ENCODE results near the gene ADGRV1.

ADGRV1 gene

DNA sequence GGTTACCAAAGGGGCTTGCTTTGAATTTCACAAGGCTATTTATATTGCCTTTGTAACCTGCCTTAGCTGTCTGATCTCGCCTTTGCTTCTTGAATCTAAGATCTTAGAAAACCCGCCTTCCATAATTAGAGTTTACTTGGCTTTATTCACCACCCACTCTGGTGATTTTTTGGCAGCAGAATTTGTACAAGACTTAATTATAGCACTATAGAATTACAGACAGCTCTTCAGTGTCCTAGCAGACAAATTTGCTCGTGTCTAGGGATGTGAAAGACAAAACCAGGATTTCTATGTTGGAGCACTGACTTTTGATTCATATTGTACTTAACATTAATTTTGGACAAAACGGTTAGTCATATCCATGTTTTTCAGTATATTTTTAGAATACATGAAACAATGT, 306.6 kb downstream of the ADGRV1 start:
- Mint-ChIP-seq H3K4me1 (no peaks in the 10 kb centered on the region), H3K9me3 (no peaks in the 10 kb centered on the region)

DNA sequence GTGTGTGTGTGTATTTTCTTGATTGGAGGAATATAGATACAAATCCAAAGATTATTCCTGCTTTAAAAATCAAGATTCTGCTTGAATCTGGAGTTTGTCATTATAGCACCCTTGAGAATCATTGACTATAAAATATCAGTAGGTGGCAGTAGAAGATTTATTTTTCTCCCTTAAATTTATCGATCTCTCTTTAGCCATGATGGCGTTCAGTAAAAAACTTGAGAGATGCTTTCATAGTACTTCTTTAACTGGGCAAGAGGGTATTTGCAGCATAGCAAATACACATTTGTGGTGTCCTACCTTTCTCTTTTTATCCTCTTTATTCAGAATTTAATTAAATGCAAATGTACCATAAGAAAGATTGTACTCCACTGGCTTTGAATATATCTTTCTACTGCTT, 307.7 kb downstream of the ADGRV1 start:
- DNase-seq (ENCODE audit: low spot score in 2 of 2) (no peak), ATAC-seq (replicated peaks; ENCODE audit: extremely low read depth, poor library complexity, severe bottlenecking) (peak; percentile 46)
- Mint-ChIP-seq H3K36me3 (ENCODE audit: insufficient read depth) (no peaks in the 10 kb centered on the region), H3K27me3 (peaks cover 26% of the 10 kb centered on the region), H3K4me3 (no peak overlapping the region), H3K4me1 (no peaks in the 10 kb centered on the region), H3K27ac (ENCODE audit: low read depth) (no peak overlapping the region), H3K9me3 (no peaks in the 10 kb centered on the region)

More for the DNA sequence above, 306.6 kb downstream of the ADGRV1 start:
- no peaks in the 10 kb centered on the region for H3K36me3 Mint-ChIP-seq (ENCODE audit: insufficient read depth)
- H3K27ac Mint-ChIP-seq (ENCODE audit: low read depth), result no peak overlapping the region
- H3K27me3 Mint-ChIP-seq, result peaks cover 20% of the 10 kb centered on the region
- ATAC-seq (replicated peaks; ENCODE audit: extremely low read depth, poor library complexity, severe bottlenecking), result no peak
- DNase-seq (ENCODE audit: low spot score in 2 of 2), result no peak
- H3K4me3 Mint-ChIP-seq, result no peak overlapping the region

DNA sequence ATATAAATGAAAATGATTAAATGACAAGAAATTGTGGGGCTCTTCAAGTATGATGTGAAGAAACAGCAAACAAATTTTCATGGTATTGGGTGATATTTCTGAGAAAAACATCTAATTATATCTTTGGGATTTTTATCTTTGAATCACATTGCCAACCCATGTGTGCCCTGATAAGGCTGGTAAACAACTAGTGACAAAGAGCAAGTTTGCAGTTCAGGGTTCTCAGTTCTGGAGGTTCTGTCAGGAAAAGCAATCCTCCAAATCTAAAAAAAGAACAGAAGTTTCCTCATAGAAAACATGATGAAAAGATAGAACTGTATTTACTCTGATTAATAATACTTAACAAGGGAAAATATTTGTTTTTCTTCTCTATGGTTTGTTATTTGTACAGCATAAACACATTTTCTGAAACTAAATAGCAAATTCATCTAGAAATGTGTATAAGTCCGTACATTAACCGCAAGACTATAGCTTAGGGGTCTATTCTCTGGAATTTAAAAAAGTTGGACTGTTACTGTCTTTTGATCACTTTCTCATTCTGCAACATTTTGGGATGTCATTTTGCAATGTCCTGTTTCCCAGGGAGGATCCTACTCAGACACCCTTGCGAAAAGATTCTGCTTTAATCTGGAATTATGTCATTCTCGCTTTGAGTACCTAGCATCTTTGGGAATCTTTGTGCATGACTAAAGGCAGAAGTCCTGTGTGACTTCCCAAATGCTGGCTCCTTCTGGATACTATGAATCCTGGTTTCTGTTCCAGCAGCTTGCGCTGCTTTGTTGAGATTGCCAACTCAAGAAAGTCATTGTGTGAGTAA, 308.5 kb downstream of the ADGRV1 start:
- peaks cover 33% of the 10 kb centered on the region for H3K27me3 Mint-ChIP-seq
- H3K4me1 Mint-ChIP-seq, result no peaks in the 10 kb centered on the region
- no peaks in the 10 kb centered on the region for H3K9me3 Mint-ChIP-seq
- no peak overlapping the region for H3K27ac Mint-ChIP-seq (ENCODE audit: low read depth)
- no peaks in the 10 kb centered on the region for H3K36me3 Mint-ChIP-seq (ENCODE audit: insufficient read depth)
- DNase-seq (ENCODE audit: low spot score in 2 of 2) (no peak), ATAC-seq (replicated peaks; ENCODE audit: extremely low read depth, poor library complexity, severe bottlenecking) (no peak)
- no peak overlapping the region for H3K4me3 Mint-ChIP-seq

DNA sequence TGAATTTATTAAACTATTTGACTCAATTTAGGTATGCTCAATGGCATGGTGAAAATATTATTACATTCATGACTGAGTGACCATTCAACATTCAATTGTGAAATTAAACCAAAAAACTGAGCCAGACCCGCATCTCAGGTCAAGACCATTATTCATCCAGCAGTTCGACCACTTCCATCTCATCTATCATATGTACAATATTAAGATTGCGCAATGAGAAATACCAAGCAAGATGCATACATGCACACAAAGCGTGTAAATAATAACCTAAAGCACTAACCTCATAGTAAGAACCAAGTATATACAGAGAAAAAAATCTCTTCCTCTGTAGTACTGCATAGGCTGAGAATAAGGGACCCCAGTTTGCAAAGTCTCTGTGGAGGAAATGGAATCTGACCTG, 310.2 kb downstream of the ADGRV1 start:
- DNase-seq (ENCODE audit: low spot score in 2 of 2) (no peak), ATAC-seq (replicated peaks; ENCODE audit: extremely low read depth, poor library complexity, severe bottlenecking) (no peak)
- H3K27me3 Mint-ChIP-seq, result peaks cover 38% of the 10 kb centered on the region
- peaks cover 2% of the 10 kb centered on the region for H3K4me1 Mint-ChIP-seq
- H3K36me3 Mint-ChIP-seq (ENCODE audit: insufficient read depth), result no peaks in the 10 kb centered on the region
- no peak overlapping the region for H3K27ac Mint-ChIP-seq (ENCODE audit: low read depth)
- no peaks in the 10 kb centered on the region for H3K9me3 Mint-ChIP-seq
- H3K4me3 Mint-ChIP-seq, result no peak overlapping the region

DNA sequence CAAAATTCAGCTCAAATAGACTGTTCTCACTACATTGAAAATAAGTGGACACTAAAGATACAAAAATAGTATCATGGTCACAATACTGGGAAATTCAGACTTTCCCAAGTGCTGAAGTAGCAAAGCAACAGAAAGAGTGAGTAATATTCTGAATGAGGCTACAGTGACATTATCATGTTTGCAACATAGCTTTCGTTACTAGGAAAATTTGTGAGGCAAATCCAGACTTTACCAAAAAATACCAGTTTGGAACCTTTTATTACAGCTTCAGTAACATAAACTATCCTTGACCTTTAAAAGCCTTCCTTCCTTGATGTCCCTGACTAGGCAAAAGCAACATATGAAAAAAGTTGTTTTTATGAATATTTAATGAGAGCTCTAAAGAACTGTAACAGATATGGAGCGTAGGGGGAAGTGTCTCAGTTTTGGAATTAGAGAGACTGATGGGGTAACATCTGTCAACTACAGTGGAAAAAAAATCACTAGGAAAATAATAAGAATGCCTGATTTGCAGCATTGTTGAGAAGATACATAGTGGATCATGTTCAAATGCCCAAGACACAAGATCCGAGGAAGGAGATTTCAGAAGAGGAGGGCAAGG, 312.9 kb downstream of the ADGRV1 start:
- Mint-ChIP-seq H3K36me3 (ENCODE audit: insufficient read depth) (no peaks in the 10 kb centered on the region), H3K27ac (ENCODE audit: low read depth) (no peak overlapping the region), H3K4me1 (peaks cover 5% of the 10 kb centered on the region), H3K27me3 (peaks cover 60% of the 10 kb centered on the region), H3K9me3 (no peaks in the 10 kb centered on the region), H3K4me3 (no peak overlapping the region)
- DNase-seq (ENCODE audit: low spot score in 2 of 2) (no peak), ATAC-seq (replicated peaks; ENCODE audit: extremely low read depth, poor library complexity, severe bottlenecking) (no peak)

DNA sequence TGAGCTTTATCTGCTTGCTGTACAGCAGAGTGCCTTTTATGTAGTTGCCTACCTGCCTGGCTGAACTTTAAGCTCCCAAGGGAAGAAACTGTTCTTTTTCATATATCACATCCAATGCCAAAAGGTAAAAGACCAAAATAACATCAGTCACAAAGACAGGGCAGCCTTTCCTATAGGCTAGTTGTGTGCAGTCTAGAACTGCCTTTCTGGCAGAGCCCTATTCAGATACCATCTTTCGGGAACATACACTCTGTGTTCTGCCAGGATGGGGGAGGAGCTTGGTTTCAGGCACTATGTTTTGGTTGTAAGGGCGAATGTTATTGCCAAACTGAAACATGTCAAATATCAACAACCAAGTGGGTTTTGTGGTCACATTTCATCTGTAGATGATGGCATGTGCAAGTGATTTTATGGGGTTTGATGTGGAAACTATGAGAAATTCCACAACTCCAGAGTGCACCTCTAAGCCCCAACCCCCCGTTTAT, 314.5 kb downstream of the ADGRV1 start:
- Mint-ChIP-seq H3K9me3 (no peaks in the 10 kb centered on the region), H3K4me1 (peaks cover 5% of the 10 kb centered on the region), H3K36me3 (ENCODE audit: insufficient read depth) (no peaks in the 10 kb centered on the region), H3K4me3 (no peak overlapping the region), H3K27me3 (peaks cover 75% of the 10 kb centered on the region), H3K27ac (ENCODE audit: low read depth) (no peak overlapping the region)
- DNase-seq (ENCODE audit: low spot score in 2 of 2) (no peak), ATAC-seq (replicated peaks; ENCODE audit: extremely low read depth, poor library complexity, severe bottlenecking) (no peak)

DNA sequence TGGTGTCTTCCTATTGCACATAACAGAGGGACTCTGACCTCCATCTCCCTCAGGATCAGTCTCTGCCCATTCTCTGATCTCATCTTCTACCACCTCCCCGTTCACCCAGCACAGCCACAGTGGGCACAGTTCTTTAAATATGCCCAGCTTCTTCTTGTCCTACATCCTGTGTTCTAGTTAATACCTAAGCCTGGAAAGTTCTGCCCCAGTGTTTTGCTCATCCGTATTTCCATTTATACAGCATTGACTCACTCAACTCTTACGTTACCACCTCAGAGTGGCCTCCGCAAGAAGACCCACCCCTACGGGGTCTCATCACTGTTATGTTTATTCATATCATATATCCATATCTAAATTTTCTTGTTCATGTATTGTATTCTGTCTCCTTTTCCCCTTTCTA, 315.5 kb downstream of the ADGRV1 start:
- Mint-ChIP-seq H3K36me3 (ENCODE audit: insufficient read depth) (no peaks in the 10 kb centered on the region), H3K27ac (ENCODE audit: low read depth) (no peak overlapping the region), H3K4me1 (peaks cover 5% of the 10 kb centered on the region), H3K4me3 (no peak overlapping the region), H3K9me3 (no peaks in the 10 kb centered on the region), H3K27me3 (peaks cover 76% of the 10 kb centered on the region)
- ATAC-seq (replicated peaks; ENCODE audit: extremely low read depth, poor library complexity, severe bottlenecking) (no peak), DNase-seq (ENCODE audit: low spot score in 2 of 2) (no peak)

DNA sequence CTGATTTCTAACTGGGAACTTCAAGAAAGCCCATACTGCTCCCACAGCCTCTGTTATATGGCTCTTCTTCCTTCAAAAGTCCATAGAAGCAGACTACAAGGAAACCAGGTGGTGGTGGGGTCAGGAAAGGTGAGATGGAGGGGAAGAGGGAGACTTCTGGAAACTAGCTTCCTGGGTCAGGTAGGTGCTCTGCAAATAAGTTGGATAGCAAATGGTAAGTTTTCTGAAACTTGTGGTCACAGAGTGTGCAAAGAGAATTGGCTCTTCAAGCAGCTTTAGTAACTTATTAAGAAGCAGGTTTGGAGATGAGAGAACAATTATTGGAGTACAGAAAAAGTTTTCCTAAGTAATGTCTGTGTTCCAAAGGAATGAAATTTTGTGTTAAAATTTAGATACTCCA, 316.9 kb downstream of the ADGRV1 start:
- H3K27ac Mint-ChIP-seq (ENCODE audit: low read depth), result no peak overlapping the region
- H3K36me3 Mint-ChIP-seq (ENCODE audit: insufficient read depth), result no peaks in the 10 kb centered on the region
- peaks cover 70% of the 10 kb centered on the region for H3K27me3 Mint-ChIP-seq
- no peaks in the 10 kb centered on the region for H3K9me3 Mint-ChIP-seq
- ATAC-seq (replicated peaks; ENCODE audit: extremely low read depth, poor library complexity, severe bottlenecking) (no peak), DNase-seq (ENCODE audit: low spot score in 2 of 2) (no peak)
- no peak overlapping the region for H3K4me3 Mint-ChIP-seq
- peaks cover 5% of the 10 kb centered on the region for H3K4me1 Mint-ChIP-seq

DNA sequence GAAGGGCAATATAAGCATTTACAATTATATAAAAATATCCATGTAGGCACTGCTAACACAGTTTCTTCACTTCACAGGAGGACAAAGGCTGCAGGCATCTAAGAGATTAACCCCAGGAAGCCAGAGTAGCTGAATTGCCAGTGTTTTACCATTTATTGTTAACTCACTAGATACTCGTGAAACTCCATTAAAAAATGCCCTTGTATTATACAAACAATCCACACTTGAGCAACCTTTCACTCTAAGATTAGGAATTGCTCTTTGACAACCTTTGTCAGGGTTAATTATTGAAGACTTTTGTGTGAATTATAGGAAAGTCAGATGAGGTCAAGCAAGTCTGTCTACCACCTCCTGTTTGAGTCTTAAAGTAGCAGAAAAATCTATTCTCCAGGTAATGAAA, 317.8 kb downstream of the ADGRV1 start:
- H3K9me3 Mint-ChIP-seq, result no peaks in the 10 kb centered on the region
- H3K4me3 Mint-ChIP-seq, result no peak overlapping the region
- H3K4me1 Mint-ChIP-seq, result peaks cover 5% of the 10 kb centered on the region
- DNase-seq (ENCODE audit: low spot score in 2 of 2) (no peak), ATAC-seq (replicated peaks; ENCODE audit: extremely low read depth, poor library complexity, severe bottlenecking) (no peak)
- no peak overlapping the region for H3K27ac Mint-ChIP-seq (ENCODE audit: low read depth)
- no peaks in the 10 kb centered on the region for H3K36me3 Mint-ChIP-seq (ENCODE audit: insufficient read depth)
- peaks cover 75% of the 10 kb centered on the region for H3K27me3 Mint-ChIP-seq

DNA sequence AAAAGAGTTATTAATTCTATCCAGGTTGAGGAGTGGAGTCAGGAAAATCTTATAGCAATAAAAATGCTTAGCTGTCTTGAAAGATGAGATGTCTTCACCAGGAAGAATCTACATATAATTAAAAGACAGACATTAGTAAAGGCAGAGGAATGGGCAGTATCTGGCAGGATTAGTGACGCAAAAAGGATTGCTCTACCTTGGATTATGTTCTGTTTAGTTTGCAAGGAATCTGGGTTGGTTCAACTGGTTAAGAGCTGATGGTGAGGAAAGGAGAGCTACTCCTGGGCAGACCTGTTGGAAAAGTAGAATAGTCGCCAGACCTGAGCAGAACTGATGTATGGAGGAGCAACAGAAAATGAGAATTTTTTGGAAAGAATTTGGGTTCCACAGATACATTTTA, 318.5 kb downstream of the ADGRV1 start:
- no peak overlapping the region for H3K4me3 Mint-ChIP-seq
- no peaks in the 10 kb centered on the region for H3K36me3 Mint-ChIP-seq (ENCODE audit: insufficient read depth)
- ATAC-seq (replicated peaks; ENCODE audit: extremely low read depth, poor library complexity, severe bottlenecking), result no peak
- H3K27ac Mint-ChIP-seq (ENCODE audit: low read depth), result no peak overlapping the region
- no peak for DNase-seq (ENCODE audit: low spot score in 2 of 2)
- H3K27me3 Mint-ChIP-seq, result peaks cover 69% of the 10 kb centered on the region
- peaks cover 5% of the 10 kb centered on the region for H3K4me1 Mint-ChIP-seq
- H3K9me3 Mint-ChIP-seq, result no peaks in the 10 kb centered on the region

DNA sequence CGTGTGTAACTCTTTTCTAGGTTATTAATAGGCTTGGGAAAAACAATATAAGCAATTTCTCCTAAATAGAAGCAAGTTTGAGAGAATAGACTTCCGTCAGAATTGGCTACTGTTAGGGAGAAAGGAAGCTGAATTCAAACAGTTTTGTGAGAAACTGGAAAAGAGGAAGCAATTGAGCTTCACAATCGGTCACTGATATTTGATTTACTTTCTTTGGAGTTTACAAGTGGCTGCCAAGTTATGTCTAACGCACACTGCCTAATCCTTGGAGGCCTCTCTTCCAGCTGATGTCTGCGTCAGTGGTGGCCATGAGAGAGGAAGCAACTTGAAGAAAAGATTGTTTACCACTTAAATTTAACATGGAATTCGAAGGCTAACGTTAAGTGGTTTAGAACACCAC, 319.5 kb downstream of the ADGRV1 start:
- no peak overlapping the region for H3K27ac Mint-ChIP-seq (ENCODE audit: low read depth)
- H3K4me1 Mint-ChIP-seq, result peaks cover 5% of the 10 kb centered on the region
- H3K27me3 Mint-ChIP-seq, result peaks cover 69% of the 10 kb centered on the region
- ATAC-seq (replicated peaks; ENCODE audit: extremely low read depth, poor library complexity, severe bottlenecking) (no peak), DNase-seq (ENCODE audit: low spot score in 2 of 2) (no peak)
- H3K4me3 Mint-ChIP-seq, result no peak overlapping the region
- H3K9me3 Mint-ChIP-seq, result no peaks in the 10 kb centered on the region
- H3K36me3 Mint-ChIP-seq (ENCODE audit: insufficient read depth), result no peaks in the 10 kb centered on the region

DNA sequence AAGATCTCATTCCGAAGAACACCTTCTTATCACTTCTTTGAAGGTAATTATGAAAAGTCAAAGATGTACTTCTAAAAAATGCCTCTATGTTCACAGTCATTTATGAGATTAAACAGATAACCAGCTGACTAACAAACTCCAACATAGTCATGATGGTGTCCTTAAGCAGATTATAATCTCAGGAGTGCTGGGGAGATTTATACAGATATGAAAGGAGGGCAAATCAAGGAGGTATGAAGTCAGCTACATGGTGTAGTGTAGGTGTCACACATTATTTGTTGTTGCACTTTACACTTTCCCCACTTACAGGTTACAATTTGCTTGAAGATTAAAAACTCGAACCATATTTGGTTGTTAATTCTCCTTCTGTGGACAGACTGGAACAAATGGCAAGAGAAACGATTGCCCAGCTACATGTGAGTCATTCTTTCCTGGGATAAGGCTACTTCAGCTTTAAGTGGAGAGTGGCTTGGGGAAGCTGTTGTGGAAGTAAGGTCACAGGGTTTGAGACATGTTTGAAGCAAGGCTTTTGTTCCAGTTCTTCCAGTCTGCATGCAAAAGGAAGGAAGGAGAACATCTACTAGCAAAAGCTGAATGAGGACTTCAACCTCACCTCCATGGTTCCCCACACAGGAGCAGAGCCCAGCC, 320.1 kb downstream of the ADGRV1 start:
- no peak for ATAC-seq (replicated peaks; ENCODE audit: extremely low read depth, poor library complexity, severe bottlenecking)
- H3K4me3 Mint-ChIP-seq, result no peak overlapping the region
- peaks cover 66% of the 10 kb centered on the region for H3K27me3 Mint-ChIP-seq
- no peaks in the 10 kb centered on the region for H3K36me3 Mint-ChIP-seq (ENCODE audit: insufficient read depth)
- DNase-seq (ENCODE audit: low spot score in 2 of 2), result no peak
- no peak overlapping the region for H3K27ac Mint-ChIP-seq (ENCODE audit: low read depth)
- no peaks in the 10 kb centered on the region for H3K9me3 Mint-ChIP-seq
- H3K4me1 Mint-ChIP-seq, result peaks cover 4% of the 10 kb centered on the region

Measured in central memory CD8-positive, alpha-beta T cell (primary cell).